Melanocyte of skin (primary cell): ENCODE measurements around the gene CHST5. TPM values are rescaled to one million over a fixed set of nuclear protein-coding genes. Genes with fewer than 3 reads are reported as not detected.

ENCODE experiments used
- total RNA-seq, 2 donors: library from RNA; depleted of rRNA; stranded (reverse); fragments of >200 nt; gene quantifications; 2 replicates each; pipeline ENCODE4 v1.2.3, GENCODE V29; 2012

CHST5 gene
- under 1 TPM; under 0.01 to 0.34 TPM for total RNA-seq

DNA sequence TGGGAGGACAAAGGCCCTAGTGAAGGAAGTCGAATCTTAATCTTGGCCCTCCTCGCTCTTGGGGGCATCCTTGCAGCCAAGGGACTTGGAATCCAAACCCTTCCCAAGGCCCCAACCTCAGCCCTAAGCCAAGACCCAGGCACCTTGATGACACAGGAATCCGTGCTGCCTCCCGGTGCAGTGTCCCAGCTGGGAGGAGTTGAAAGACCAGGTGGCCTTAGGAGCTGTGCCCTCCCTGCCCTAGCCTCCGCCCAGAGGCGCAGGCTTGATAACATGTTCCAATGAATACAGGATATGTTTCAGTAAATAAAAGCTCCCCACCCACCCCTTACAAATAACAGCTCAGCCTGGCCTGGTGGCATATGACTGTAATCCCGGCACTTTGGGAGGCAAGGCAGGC, at the start of gene CHST5:
CHST5 (minus strand) TSS at position 208 of the 400 bp plus-strand sequence. CDS start 5,724 bp downstream, outside the sequence.

DNA sequence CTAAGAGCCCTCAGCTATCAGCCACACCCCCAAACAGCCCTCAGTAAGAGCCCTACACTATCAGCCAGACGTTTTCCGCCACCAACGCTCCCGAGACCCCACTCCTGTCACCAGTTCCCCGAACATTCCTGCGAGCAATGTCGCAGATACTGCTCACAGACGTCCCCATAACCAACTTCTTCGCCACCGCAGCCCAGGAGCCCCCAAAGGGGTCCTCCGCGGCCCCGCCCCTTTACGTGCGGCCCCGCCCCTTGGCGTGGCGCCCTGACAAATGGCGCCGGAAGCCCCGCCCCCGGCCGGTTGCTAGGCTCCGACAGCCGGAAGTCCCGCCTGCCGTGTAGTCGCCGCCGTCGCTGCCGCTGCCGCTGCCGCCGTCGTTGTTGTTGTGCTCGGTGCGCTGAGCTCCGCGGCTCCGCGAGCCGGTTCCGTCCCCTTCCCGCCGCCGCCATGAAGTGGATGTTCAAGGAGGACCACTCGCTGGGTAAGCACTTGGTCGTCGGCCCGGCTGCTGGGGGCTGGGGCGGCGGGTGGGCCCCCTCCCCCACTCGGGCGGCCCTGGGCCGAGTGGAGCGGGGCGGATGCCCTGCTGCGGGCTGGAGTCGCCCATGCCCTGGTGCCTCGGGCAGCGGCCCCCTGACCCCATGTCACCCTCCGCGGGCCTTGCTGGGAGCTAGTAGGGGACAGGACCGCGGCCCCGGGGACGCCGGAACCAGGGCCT, 30.3 kb upstream of the CHST5 start, which contains the start of gene GABARAPL2:
GABARAPL2 (plus strand) TSS at position 340 of the 718 bp plus-strand sequence; CDS start at position 448, 108 bp downstream.

DNA sequence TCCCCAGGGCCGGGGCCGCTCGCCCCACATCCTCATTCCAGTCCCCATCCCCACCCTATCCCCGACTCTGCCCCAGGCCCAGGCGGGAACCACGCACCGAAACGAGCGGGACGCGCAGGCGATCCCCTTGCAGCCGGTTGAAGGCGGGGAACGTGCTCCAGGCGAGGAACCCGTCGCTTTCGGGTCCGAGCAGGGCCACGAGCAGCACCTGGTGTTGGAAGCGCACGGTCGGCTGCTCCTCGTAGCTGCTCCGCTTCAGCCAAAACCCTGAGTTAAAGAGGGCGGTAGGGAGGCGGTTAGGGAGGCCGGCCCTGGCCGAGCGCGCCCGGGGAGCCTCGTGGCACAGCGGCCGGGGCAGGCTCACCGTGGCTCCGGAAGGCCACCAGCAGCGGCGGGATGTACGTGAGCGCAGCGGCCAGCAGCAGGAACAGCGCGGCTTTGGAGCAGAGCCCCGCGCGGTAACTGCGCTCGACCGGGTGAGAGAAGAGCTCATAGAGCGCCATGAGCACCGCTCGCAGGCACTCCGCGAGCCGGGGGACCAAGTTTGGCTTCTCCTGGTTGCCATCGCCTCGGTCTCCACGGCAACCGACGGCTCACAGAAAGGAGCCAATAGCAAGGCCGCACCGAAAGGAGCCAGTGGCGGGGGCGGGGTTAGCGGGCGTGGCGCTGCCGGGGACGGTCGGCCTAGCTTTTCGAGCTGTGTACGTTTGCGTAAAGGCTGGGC, 20.0 kb upstream of the CHST5 start, which contains the start of gene TMEM231:
TMEM231 (minus strand) TSS at position 546 of the 724 bp plus-strand sequence; CDS start at position 503, 43 bp downstream.

DNA sequence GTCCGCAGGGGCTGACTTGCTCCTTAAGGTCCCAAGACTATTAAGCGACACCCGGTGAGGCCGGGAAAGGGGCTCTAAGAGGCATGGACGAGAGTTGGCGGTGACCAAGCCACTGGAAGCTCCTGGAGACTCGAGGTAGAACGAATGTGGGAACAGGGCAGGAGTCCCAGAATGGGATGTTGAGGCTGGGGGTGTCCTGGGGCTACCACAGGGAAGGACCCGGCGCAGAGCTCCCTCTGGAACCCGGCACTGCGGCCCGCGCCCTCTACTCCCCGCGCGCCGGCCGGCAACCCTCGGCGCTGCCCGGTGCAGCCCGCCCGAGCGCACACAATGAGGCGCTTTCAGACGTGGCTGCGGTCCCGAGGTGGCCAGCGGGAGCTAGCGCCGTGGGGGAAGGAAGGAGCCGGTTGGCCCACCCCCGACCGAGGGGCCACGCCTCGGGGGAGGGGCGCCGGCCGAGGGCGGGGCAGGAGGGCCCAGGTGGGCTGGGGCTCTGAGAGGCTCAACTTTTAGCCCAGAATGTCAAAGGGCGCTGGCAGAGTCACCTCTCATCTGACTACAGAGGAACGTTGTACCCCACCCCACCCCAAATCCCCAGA, 40.7 kb downstream of the CHST5 start, which contains the start of gene CHST6:
CHST6 (minus strand) TSS at position 366 of the 599 bp plus-strand sequence. CDS start 15,613 bp downstream, outside the sequence.

Other genes with a start within 250 kb of the CHST5 start
- 10 to 100 TPM; 21.3 to 26.3 TPM for gene CFDP1, start 102.6 kb downstream of the CHST5 start, total RNA-seq
- 10 to 100 TPM; 11.4 to 19.6 TPM for gene TMEM170A, start 71.4 kb downstream of the CHST5 start, total RNA-seq
- 1 to 10 TPM; 5.5 to 9.3 TPM for gene CHST6, start 40.7 kb downstream of the CHST5 start, total RNA-seq
- 10 to 100 TPM; 13.1 to 16.3 TPM for gene TMEM231, start 20.1 kb upstream of the CHST5 start, total RNA-seq
- 10 to 100 TPM; 30.3 to 36.6 TPM for gene GABARAPL2, start 30.3 kb upstream of the CHST5 start, total RNA-seq
- 100 to 1,000 TPM in 1 of 2 donors, 10 to 100 TPM in 1; 96.7 to 109 TPM for gene ADAT1, start 87.2 kb upstream of the CHST5 start, total RNA-seq
- gene KARS1, start 111.6 kb upstream of the CHST5 start, total RNA-seq: 100 to 1,000 TPM; 106 to 160 TPM
- 10 to 100 TPM; 38.0 to 42.3 TPM for gene TERF2IP, start 111.7 kb upstream of the CHST5 start, total RNA-seq
- not detected for gene CPHXL2, start 140.9 kb upstream of the CHST5 start, total RNA-seq
- gene DUXB, start 165.4 kb upstream of the CHST5 start, total RNA-seq: not detected
- not detected for gene CPHXL, start 190.4 kb upstream of the CHST5 start, total RNA-seq